C4-2B (cell line): ENCODE data around the gene STX8.
A peak's percentile ranks its signal among the peaks of the same experiment; 100 is the strongest.

Source experiments
- H3K27ac ChIP-seq: fragments of 450-650 bp; 2 replicates; pipeline ENCODE4 v1.5.1; 2017
- CTCF ChIP-seq: fragments of 450-650 bp; conservative IDR thresholded peaks from 2 replicates; pipeline ENCODE4 v1.5.1; 2017; ENCODE audit warnings: mild to moderate bottlenecking
- ZFX ChIP-seq: fragments of 450-650 bp; IDR thresholded peaks from 2 replicates; pipeline ENCODE4 v1.6.1; 2017

The STX8 gene

GRCh38 chr17:9206410-9206703 lies 369.3 kb downstream of the STX8 start:
- peak overlapping the region; percentile 42 for H3K27ac ChIP-seq
- TF ChIP-seq ZFX (no peak), CTCF (no peak)

GRCh38 chr17:9205520-9206409 lies 369.9 kb downstream of the STX8 start:
- peak overlapping the region; percentile 42; the same call in 1 of the 2 replicates for H3K27ac ChIP-seq
- TF ChIP-seq ZFX (no peak), CTCF (no peak)

GRCh38 chr17:9204637-9205329 lies 370.8 kb downstream of the STX8 start:
- TF ChIP-seq ZFX (no peak), CTCF (no peak)
- no peak overlapping the region for H3K27ac ChIP-seq

GRCh38 chr17:9203771-9204425 lies 371.7 kb downstream of the STX8 start:
- TF ChIP-seq ZFX (no peak), CTCF (no peak)
- no peak overlapping the region for H3K27ac ChIP-seq

GRCh38 chr17:9202532-9202931 lies 373.1 kb downstream of the STX8 start:
- no peak for TF ChIP-seq ZFX
- no peak for TF ChIP-seq CTCF
- H3K27ac ChIP-seq: no peak overlapping the region

- no peak for TF ChIP-seq CTCF
- TF ChIP-seq ZFX: no peak
- no peak overlapping the region for H3K27ac ChIP-seq
These were observed 374.8 kb downstream of the STX8 start for GRCh38 chr17:9200699-9201359.
